Activated T-cell treated with anti-CD3 and anti-CD28 coated beads, Interleukin-2, amount 50 U/mL, for 72 hours (primary cell): ENCODE results near the gene SLC10A6. TPM values are rescaled to one million over a fixed set of nuclear protein-coding genes. Genes with fewer than 3 reads are reported as not detected.

Experiments
- ATAC-seq, 2 donors: fragments of 150-1000 bp; cut with Tn5 transposase; replicated peaks in 1 of 2; 2 replicates each; pipeline ENCODE4 v1.10.0; 2021; ENCODE audit warnings: moderate library complexity in 2 of 2, mild to moderate bottlenecking in 1 of 2
- DNase-seq, 2 donors: peaks; one replicate each; pipeline ENCODE4 v3.0.0; 2021 to 2022; ENCODE audit warnings: mixed read lengths in 1 of 2
- H3K27ac Mint-ChIP-seq: one replicate; pipeline ENCODE4 v1.8.0; 2022; ENCODE audit warnings: mild to moderate bottlenecking, moderate library complexity, mixed read lengths
- H3K27me3 Mint-ChIP-seq: one replicate; pipeline ENCODE4 v1.8.0; 2022; ENCODE audit warnings: low read depth, mixed read lengths
- H3K36me3 Mint-ChIP-seq, 2 donors: one replicate each; pipeline ENCODE4 v1.8.0; 2022; ENCODE audit warnings: mixed read lengths in 2 of 2, mild to moderate bottlenecking in 1 of 2; ENCODE audit not compliant: insufficient read depth in 2 of 2
- H3K4me1 Mint-ChIP-seq: one replicate; pipeline ENCODE4 v1.8.0; 2022; ENCODE audit warnings: low read depth, mixed read lengths
- H3K4me3 Mint-ChIP-seq, 2 donors: one replicate each; pipeline ENCODE4 v1.8.0; 2022; ENCODE audit warnings: mild to moderate bottlenecking in 2 of 2, mixed read lengths in 2 of 2, moderate library complexity in 2 of 2
- H3K9me3 Mint-ChIP-seq, 2 donors: one replicate each; pipeline ENCODE4 v1.8.0; 2022; ENCODE audit warnings: mixed read lengths in 2 of 2
- total RNA-seq, 2 donors: library from RNA; stranded (reverse); gene quantifications; one replicate each; pipeline ENCODE4 v1.2.3, GENCODE V29; 2022

The SLC10A6 gene
- total RNA-seq, 2 donors from 2014 or later, result 0.26 to 0.37 TPM

GRCh38 chr4:86815653-86816052 lies 33.5 kb downstream of the SLC10A6 start:
- ATAC-seq, result no peak
- peaks cover 0 to 1% of the 10 kb centered on the region in 2 donors for H3K36me3 Mint-ChIP-seq
- no peaks in the 10 kb centered on the region for H3K27me3 Mint-ChIP-seq

GRCh38 chr4:86810847-86811246 lies 38.3 kb downstream of the SLC10A6 start:
- H3K4me3 Mint-ChIP-seq, result no peak overlapping the region
- H3K27me3 Mint-ChIP-seq, result no peaks in the 10 kb centered on the region
- H3K4me1 Mint-ChIP-seq, result no peaks in the 10 kb centered on the region
- DNase-seq (no peak), ATAC-seq (no peak)
- H3K27ac Mint-ChIP-seq, result no peak overlapping the region
- H3K9me3 Mint-ChIP-seq, result no peaks in the 10 kb centered on the region
- peaks cover 0 to 1% of the 10 kb centered on the region in 2 donors for H3K36me3 Mint-ChIP-seq

More at GRCh38 chr4:86815653-86816052, 33.5 kb downstream of the SLC10A6 start:
- DNase-seq, result no peak
- Mint-ChIP-seq H3K4me1 (no peaks in the 10 kb centered on the region), H3K9me3 (peaks cover 0 to 1% of the 10 kb centered on the region in 2 donors), H3K4me3 (no peak overlapping the region), H3K27ac (no peak overlapping the region)

GRCh38 chr4:86809809-86810208 lies 39.4 kb downstream of the SLC10A6 start:
- H3K4me1 Mint-ChIP-seq, result no peaks in the 10 kb centered on the region
- no peak overlapping the region for H3K4me3 Mint-ChIP-seq
- no peak for DNase-seq
- no peaks in the 10 kb centered on the region for H3K36me3 Mint-ChIP-seq
- H3K27me3 Mint-ChIP-seq, result no peaks in the 10 kb centered on the region
- no peak overlapping the region for H3K27ac Mint-ChIP-seq
- no peaks in the 10 kb centered on the region for H3K9me3 Mint-ChIP-seq
- ATAC-seq, result no peak

GRCh38 chr4:86791126-86791525 lies 58.1 kb downstream of the SLC10A6 start:
- H3K4me3 Mint-ChIP-seq, result no peak overlapping the region
- ATAC-seq, result no peak

GRCh38 chr4:86788826-86789225 lies 60.4 kb downstream of the SLC10A6 start:
- Mint-ChIP-seq H3K4me3 (no peak overlapping the region), H3K27ac (no peak overlapping the region), H3K27me3 (peaks cover 5% of the 10 kb centered on the region), H3K9me3 (no peaks in the 10 kb centered on the region), H3K4me1 (no peaks in the 10 kb centered on the region), H3K36me3 (no peaks in the 10 kb centered on the region)
- ATAC-seq (no peak), DNase-seq (no peak)

More at GRCh38 chr4:86791126-86791525, 58.1 kb downstream of the SLC10A6 start:
- Mint-ChIP-seq H3K4me1 (no peaks in the 10 kb centered on the region), H3K27me3 (peaks cover 5% of the 10 kb centered on the region), H3K9me3 (peaks cover 2 to 4% of the 10 kb centered on the region in 2 donors), H3K36me3 (no peaks in the 10 kb centered on the region), H3K27ac (no peak overlapping the region)
- no peak for DNase-seq

- ATAC-seq (no peak), DNase-seq (no peak)
- Mint-ChIP-seq H3K9me3 (no peaks in the 10 kb centered on the region), H3K27ac (no peak overlapping the region), H3K27me3 (peaks cover 5% of the 10 kb centered on the region), H3K4me3 (no peak overlapping the region), H3K4me1 (no peaks in the 10 kb centered on the region), H3K36me3 (no peaks in the 10 kb centered on the region)
These were observed 71.0 kb downstream of the SLC10A6 start for GRCh38 chr4:86778175-86778574.

GRCh38 chr4:86775061-86775460 lies 74.1 kb downstream of the SLC10A6 start:
- ATAC-seq, result no peak

More at GRCh38 chr4:86775061-86775460, 74.1 kb downstream of the SLC10A6 start:
- Mint-ChIP-seq H3K4me1 (no peaks in the 10 kb centered on the region), H3K9me3 (no peaks in the 10 kb centered on the region), H3K4me3 (no peak overlapping the region), H3K27ac (no peak overlapping the region), H3K36me3 (no peaks in the 10 kb centered on the region), H3K27me3 (peaks cover 5% of the 10 kb centered on the region)
- DNase-seq, result no peak

Other genes starting within 250 kb of the SLC10A6 start
- gene C4orf36, start 43.0 kb upstream of the SLC10A6 start, total RNA-seq, result under 1 TPM in 1 of 2 donors, not detected in 1; 0.38 TPM
- 10 to 100 TPM; 57.5 to 68.6 TPM for gene AFF1, start 85.6 kb upstream of the SLC10A6 start, total RNA-seq